Amniotic stem cell (primary cell): ENCODE measurements around the gene SNAP47.

ENCODE experiments used
- DNase-seq: peaks from one replicate; lab custom pipeline; 2025; lab: John Stamatoyannopoulos, UW

SNAP47 gene

GRCh38 chr1:227769047-227769935 lies 34.1 kb downstream of the SNAP47 start:
- DNase-seq: no peak

- no peak for DNase-seq
Measured at GRCh38 chr1:227769936-227770494, 34.8 kb downstream of the SNAP47 start.

GRCh38 chr1:227770812-227771211 lies 35.6 kb downstream of the SNAP47 start:
- DNase-seq: no peak

GRCh38 chr1:227771326-227771725 lies 36.1 kb downstream of the SNAP47 start:
- no peak for DNase-seq

- no peak for DNase-seq
Measured at GRCh38 chr1:227771771-227772170, 36.5 kb downstream of the SNAP47 start.

- no peak for DNase-seq
Measured at GRCh38 chr1:227773558-227773957, 38.3 kb downstream of the SNAP47 start.

GRCh38 chr1:227774051-227774731 lies 39.0 kb downstream of the SNAP47 start:
- DNase-seq: no peak

GRCh38 chr1:227774821-227775661 lies 39.8 kb downstream of the SNAP47 start:
- no peak for DNase-seq

- DNase-seq: no peak
Measured at GRCh38 chr1:227775841-227776240, 40.6 kb downstream of the SNAP47 start.

- DNase-seq: peak; percentile 64
Measured at GRCh38 chr1:227776331-227776771, 41.1 kb downstream of the SNAP47 start.

- DNase-seq: no peak
Measured at GRCh38 chr1:227777156-227777555, 41.9 kb downstream of the SNAP47 start.

GRCh38 chr1:227777646-227778045 lies 42.4 kb downstream of the SNAP47 start:
- DNase-seq: no peak

GRCh38 chr1:227778401-227778947 lies 43.2 kb downstream of the SNAP47 start:
- DNase-seq: peak; percentile 18

- DNase-seq: no peak
Measured at GRCh38 chr1:227779021-227779441, 43.8 kb downstream of the SNAP47 start.

- DNase-seq: no peak
Measured at GRCh38 chr1:227779685-227780084, 44.5 kb downstream of the SNAP47 start.

GRCh38 chr1:227780101-227781044 lies 45.1 kb downstream of the SNAP47 start:
- no peak for DNase-seq

- DNase-seq: no peak
Measured at GRCh38 chr1:227781314-227781930, 46.2 kb downstream of the SNAP47 start.

- no peak for DNase-seq
Measured at GRCh38 chr1:227782226-227782625, 47.0 kb downstream of the SNAP47 start.

- DNase-seq: no peak
Measured at GRCh38 chr1:227785094-227785804, 50.0 kb downstream of the SNAP47 start.
